ENCODE data around the gene KHDRBS2.

Gene KHDRBS2

DNA sequence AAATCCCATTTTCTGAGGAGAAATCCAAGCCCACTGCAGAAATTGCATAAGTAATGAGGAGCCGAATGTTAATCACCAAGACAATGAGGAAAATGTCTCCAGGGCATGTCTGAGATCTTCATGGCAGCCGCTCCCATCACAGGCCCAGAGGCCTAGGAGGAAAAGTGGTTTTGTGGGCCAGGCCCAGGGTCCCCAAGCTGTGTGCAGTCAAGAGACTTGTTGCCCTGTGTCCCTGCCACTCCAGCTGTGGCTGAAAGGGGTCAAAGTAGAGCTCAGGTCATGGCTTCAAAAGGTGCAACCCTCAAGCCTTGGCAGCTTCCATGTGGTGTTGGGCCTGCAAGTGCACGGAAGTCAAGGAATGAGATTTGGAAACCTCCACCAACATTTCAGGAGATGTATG is 276.6 kb downstream of the KHDRBS2 start:
- FAIRE-seq = no peak

DNA sequence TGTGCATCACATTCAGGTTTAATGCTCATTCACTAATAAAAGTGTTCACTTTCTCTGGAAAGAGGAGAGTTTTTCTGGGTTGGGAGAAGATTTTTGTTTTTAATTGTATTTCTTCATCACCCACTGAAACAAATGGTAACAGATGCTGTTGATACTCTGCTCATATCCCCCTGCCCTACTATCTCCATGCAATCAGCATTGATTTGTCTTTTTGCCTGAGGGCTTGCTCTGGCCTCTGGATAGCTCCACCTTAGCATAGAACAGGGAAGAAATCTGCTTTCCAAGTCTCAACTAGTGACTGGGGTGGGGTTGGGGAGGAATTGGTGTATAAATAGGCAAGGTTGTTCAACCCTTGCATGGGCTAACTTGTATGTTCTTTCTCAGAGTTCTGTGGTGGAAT is 296.4 kb downstream of the KHDRBS2 start:
- FAIRE-seq = no peak

DNA sequence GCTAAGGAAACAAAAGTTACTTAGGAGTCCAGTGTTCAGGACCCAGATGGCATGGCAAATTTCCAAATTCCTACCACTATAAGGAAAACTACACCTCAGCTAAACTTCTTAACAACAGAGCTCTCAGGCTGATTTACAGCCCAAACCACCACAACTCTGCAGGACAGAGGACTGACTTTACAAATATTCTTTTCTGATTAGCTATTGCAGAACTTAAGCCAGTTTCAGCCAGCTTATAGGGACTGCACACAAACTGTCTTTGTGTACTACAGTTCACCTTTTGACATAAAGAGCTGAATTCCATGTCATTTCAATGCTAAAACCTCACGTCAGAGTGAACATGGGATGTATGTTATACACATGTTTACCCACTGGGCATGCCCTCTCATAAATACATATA is 305.4 kb downstream of the KHDRBS2 start:
- FAIRE-seq = no peak

DNA sequence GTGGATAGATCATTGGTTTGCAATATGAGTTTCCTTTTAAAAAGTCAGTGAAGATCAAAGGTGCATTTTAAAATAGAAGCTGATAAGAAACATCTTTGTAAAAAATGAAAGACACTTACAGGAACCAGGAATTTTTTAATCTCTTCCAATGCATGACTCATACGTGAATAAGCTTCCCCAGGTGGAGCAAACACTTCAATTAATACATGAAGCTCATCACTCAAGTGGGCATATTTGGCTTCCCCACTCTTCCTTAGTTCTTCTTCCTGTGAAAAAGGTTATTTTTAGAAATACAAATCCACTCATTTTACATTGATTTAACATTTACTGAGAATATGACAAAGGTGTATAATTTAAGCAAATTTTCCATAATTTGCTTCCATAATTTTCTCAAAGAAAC is 308.1 kb downstream of the KHDRBS2 start:
- FAIRE-seq = no peak

DNA sequence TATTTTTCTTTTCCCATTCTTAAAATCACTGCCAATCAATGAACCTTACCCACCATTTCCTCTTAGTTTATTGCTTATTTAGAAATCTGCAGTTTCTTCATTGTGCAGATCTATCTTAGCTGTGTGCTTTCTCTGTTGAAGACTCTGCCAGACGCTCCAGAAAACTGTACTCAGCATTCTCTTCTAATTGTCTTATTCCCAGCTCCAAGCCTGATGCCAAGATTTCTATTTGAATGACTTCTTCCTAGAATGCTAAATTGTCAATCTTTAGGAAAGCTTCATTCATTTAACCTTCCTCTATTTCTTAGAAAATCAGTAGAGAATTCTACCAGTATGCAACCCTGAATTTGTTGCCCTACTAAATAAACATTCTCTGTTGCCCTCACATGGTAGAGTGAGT is 308.9 kb downstream of the KHDRBS2 start:
- no peak for FAIRE-seq

DNA sequence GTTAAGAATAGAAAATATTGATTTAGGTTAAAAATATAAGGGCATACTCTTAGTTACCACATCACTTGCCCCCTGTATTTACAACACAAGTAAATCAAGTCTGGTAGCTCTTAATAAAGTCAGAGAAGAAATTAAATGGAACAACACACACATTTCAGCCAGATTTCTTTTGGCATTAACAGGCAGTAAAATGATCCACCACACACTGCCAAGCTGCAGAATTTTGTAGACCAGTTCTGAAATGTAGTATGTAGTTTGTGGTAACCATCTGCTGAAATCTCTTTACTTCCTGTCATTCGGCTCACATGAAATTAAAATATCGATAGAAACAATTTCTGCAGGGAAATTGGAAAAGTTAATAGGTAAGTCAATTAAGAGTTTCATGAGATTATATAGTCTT is 326.8 kb downstream of the KHDRBS2 start:
- FAIRE-seq = no peak

DNA sequence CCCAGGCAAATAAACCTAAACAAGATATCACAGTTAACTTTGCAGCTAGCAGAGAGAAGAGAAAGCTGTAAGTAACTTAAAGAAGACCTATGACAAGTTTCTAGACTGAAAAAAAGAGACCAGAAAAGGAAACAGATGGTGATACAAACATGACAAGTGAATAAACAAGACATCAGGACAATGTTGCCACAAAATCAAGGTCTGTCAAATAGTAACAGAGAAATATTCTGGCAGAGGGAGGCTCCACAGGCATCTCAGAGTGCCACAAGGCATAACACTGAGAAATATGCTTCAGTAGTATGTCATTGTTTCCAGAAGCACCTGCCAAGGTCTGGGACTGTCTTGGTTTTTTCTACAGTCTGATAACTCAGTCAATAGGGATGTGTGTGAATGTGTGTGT is 332.2 kb downstream of the KHDRBS2 start:
- no peak for FAIRE-seq

DNA sequence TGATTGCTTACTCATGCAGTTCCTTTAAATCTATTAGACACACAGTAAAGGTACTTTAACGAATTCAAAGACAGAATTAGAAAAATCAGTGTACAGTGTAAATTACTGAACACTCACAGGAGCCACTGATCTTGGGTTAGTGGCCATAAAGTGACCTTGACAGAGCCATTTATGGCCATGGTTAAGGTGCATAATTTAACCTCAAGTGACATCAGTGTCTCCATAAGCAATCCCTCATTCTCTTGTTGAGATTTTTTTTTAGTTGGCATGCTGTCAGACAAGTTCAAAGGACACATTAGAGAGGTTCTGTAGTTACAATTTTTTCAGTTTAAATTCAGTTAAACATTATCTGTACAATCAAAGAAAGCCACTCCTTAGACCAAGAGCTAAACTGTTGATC is 334.4 kb downstream of the KHDRBS2 start:
- FAIRE-seq = no peak

DNA sequence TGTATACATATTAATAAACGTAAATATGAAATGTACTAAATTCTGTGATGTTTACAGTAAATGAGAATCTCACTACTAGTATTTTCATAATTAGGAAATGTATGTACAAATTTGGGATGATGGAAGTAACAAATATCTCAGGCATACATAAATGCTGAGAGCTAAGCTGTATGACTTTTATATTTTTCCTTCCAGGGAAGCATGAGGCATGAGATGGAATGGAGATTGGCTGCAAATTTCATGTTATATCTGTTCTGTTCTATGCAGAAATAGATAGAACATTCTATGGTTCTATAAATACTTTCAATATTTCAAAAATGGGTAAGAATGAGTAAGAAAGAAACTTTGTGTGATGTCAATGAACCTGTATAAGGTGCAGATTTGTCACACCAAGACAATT is 335.2 kb downstream of the KHDRBS2 start:
- no peak for FAIRE-seq

DNA sequence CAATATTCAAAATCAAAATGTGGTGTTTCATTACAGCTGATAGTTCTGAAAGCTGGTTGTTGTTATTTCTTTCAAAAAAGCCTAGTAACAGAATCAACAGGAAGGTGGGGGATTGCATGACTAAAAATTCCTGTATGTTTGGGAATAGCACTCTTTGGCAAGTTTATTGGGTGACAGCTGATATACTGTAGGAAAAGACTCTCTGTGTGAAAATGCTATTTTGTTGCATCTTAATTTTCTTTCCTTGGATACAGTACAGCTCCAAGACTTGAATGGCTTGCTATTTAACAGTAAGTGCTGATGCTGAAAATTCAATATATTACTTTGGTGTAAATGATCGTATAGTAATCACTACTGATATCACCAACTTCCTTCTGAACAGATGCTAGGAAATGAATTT is 336.1 kb downstream of the KHDRBS2 start:
- FAIRE-seq = no peak

DNA sequence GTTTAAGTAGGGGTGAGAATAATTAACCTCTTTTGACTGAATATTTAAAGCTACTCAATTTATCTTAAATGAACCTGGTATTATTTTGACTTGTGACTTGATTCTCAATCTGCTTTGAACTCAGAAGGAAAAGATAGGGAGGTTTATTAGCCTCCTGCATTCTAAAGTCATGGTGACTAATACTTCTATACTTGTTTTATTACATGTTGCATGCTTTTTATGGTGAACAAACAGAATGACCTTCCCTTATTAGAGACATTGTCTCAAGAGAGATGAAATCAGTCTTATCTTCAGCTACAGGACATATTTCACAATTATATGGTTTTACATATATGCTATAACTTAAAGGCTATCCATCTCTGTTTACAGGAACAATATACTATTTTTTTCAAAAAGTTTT is 336.9 kb downstream of the KHDRBS2 start:
- FAIRE-seq = no peak

DNA sequence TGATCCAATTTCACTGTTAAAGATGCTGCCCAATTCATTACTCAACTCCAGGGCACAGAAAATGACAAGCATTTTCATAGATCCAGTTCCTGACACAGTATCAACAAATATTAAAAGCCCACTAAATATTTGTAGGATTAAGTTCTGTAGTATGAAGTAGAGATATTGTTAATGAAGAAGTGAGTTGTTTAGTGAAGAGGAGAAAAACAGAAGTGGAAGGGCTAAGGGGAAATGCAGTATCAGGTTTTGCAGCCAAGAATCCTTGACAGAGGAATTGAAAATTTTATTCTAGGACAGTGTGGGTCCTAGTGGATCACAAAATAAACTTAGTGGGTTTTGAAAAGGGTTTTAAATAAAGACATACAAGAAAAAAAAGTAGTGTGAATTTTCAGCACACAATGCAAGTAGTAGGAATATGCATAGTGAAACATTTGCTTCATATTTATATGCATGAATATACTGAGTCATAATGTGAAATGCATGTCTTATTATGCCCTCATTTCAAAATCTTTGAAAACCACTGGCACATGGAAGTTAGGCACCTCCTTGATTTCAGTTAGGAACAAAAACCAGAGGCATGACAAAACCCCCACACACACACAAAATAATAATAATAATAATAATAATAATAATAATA is 338.6 kb downstream of the KHDRBS2 start:
- no peak for FAIRE-seq

DNA sequence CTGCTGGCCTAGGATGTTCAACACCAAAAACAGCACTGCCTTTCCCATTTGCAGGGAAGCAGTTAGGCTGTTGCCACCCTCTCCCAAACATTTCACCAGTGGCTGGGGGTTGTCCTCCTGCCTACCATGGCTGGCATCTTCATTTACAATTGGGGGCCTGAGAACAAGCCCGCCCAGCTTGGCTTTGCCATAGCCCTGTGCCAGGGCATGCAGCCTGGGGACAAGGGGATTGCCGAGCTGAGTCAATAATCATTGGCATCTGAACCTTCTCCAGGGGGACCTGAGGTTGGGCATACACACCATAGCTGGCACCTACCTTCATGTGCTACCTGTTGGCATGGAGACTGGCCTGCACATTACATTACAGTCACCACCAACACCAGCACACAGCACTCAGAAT is 345.1 kb downstream of the KHDRBS2 start:
- FAIRE-seq = no peak

DNA sequence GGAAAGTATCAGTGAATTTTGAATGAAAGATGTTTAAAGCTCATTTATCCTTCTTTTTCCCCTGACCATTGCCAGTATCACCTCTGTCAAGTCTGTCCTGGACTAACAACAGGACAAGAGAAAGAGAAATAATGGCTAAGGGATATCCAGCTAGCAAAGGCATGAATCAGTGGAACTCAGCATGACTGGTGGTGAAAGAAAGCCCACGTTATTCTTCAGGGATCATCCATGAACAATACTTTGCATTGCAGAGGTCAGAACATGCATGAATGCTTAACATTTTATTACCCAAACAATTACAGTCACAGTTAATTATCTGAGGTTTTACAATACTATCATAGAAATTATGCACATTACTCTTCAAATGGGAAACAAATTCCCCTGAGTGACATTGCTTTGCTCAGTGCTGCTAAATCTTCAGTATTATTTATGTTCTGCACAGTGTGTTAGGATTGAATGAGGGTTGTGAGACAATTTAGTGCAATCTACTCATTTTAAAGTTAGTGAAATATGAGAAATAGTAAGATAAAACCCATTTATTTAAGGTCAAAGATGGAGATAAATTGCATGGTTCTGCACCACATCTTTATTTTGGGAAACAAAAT is 350.7 kb downstream of the KHDRBS2 start:
- FAIRE-seq = no peak

DNA sequence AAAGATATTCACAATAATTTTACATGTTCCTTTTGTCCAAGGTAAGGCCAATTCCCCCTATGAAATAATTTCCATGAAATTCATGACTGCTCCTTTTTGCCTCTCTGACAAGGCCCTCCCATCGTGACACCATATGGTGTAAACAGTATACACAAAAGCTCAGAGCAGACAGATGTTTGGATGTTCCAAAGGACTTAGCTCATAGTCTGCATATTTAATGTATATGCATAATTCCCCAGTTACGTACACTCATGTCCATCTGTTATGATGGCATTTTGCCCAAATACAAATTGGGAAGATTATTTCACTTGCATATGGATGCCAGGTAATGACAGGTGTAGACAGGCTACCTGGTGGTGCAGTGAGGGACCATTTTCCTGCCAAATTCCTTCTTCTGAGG is 376.5 kb downstream of the KHDRBS2 start:
- no peak for FAIRE-seq

DNA sequence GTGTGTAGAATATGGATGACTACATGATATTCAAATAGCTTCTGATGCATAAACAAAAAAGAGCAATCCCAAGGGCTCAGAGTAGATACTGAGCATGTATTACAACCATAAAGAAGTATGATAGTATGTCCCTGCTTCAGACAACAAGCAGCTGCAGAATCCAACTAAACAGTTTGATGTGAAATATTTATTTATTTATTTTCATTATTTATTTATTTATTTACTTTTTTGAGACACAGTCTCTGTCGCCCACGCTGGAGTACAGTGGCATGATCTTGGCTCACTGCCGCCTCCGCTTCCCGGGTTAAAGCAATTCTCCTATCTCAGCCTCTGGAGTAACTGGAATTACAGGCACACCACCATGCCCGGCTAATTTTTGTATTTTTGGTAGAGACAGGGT is 384.3 kb downstream of the KHDRBS2 start:
- FAIRE-seq = no peak

DNA sequence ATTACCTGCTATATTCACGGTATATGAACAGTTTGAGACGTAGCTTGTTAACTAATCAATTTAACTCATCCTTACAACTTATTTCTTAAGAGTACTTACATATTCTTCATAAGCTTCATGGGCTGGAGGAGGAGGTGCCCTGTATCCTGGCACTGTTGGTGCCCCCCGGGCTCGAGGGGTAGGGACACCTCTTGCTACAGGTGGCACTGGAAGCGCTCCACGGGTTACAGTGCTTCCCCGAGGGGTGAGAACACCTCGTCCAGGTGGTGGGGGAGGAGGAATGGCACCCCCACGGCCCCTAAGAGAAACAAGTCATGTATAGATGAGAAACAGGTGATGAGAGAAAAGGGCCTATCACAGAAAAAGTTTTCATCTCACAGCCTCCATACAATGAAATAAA is 391.5 kb downstream of the KHDRBS2 start:
- no peak for FAIRE-seq

DNA sequence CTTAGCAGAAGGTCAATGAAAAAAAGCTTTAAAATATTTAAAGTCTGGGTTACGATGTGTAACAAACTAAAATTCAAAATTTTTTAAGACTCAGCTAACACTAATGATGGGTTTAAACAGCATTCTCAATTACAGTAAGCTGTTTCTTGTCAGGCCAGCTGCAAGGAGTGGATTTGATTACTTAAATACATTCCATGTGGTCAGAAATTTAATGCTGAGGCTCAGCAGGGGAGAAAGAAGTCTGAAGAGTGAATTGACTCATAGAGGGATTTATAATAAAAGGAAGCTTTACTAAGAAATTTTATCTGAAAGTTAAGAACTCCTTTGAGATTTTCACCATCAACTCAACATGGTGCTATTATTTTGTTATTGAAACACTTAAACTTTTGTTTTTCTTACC is 398.6 kb downstream of the KHDRBS2 start:
- no peak for FAIRE-seq

DNA sequence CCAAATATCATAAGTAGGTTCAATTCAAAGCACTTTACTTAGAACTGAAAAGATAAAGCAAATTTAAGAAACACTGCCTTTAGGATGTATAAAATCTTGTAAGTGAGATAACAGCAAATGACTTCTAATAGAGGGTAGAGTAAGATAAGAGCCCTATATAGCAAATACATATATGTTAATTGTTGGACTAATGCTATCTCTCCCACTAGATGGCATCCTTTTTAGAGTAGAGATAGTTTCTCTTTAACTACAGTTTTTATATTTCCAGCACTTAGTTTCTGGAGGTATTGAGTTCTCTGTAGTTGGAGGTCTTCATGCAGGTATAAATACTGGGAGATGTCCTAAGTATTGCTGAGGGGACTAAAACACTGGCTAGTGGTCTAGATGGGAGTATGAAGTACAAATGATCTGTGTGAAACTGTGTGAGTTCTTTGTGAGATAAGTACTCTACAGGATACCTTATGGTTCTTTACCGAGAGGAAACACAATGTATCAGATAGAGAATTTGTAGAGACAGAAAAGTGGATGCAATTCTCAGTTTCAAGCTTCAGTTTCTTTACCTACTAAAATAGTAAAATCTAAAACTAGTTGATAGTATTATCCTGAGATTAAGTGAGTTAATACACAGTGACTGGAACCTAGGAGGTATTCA is 399.3 kb downstream of the KHDRBS2 start:
- peak; percentile 37 for FAIRE-seq

DNA sequence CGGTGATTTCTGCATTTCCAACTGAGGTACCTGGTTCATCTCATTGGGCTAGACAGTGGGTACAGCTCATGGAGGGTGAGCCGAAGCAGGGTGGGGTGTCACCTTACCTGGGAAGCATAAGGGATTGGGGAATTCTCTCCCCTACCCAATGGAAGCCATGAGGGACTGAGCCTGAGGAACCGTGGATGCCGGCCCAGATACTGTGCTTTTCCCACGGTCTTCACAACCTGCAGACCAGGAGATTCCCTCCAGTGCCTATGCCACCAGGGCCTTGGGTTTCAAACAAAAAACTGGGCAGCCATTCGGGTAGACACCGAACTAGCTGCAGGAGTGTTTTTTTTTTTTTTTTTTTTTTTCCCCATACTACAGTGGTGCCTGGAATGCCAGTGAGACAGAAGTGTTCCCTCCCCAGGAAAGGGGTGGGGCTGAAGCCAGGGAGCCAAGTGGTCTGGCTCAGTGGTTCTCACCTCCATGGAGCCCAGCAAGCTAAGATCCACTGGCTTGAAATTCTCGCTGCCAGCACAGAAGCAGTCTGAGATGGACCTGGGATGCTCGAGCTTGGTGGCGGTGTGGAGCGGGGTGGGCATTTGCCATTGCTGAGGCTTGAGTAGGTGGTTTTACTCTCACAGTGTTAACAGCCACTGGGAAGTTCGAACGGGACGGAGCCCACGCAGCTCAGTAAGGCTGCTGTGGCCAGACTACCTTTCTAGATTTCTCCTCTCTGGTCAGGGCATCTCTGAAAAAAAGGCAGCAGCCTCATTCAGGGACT is 416.2 kb downstream of the KHDRBS2 start:
- FAIRE-seq = no peak

DNA sequence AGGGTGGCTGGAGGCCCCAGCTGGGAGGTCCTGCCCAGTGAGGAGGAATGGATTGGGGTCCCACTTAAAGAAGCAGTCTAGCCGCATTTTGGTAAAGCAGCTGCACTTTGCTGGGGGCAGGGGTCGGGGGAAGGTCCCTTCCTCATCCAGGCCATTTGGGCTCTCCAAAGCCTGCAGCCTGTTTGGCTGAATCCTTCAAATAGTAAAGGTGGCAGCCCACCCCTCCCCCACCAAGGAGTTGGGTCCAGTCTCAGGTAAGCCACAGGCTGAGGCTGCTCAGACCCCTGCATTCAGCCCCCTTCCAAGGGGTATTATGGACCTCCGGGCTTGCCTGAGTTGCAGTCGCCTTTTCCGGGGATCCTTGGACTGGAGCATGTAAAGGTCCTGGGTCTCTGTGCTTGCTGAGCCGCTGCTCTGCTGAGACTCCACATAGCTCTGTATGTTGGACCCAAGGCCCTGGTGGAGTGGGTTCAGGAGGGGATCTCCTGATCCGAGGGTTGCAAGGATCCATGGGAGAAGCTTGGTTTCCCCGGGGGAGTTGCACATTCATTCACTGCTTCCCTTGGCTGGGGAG is 417.4 kb downstream of the KHDRBS2 start:
- no peak for FAIRE-seq

DNA sequence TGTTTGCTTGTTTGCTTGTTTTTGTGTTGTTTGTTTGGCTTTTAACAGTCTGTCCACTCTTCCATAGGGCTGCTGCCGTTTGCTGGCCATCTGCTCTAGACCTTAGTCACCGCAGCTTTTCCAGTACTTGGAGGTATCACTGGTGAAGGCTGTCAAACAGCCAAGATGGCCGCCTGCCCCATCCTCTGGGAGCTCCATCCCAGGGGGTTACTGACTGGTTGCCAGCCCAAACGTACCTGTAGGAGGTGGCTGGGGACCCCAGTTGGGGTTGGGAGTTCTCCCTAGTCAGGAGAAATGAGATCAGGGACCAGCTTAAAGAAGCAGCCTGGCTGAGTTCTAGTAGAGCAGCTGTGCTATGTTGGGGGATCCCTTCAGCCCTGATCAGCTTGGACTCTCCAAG is 418.4 kb downstream of the KHDRBS2 start:
- FAIRE-seq = no peak

DNA sequence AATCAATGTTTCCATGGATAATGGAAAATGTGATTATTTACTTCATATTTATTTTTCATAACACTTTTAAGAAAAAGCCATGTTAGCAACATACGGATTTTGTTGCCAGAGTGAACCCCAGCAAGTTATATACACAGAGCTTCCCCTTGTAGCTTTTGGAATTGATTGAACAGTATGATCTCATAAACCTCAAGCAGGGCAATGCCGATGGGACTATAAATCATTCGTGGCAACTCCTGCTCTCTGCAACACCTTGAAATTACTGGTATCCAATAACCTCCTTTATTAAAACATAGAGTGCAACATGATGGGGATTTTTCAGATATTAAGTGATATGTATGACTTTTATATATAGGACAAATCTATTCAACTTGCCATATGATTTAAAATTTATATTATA is 428.5 kb downstream of the KHDRBS2 start:
- FAIRE-seq = no peak

DNA sequence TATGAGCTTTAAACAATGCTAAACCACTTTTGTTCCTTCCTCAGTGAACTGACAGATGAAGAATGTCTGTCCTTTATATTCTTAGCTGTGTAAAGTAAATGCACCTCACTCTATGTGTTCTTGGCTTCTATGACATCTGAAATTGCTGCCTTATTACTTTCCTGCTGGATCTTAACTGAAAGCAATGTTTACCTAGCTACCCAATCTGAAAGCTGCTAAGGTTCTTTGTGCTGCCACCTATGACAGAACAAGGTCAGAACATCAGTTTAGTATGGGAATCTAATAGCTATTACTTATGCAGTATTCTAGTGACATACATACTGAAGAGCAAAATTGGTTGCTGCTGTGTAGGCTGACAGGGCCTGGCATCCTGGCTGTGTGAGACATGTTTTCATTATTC is 444.1 kb downstream of the KHDRBS2 start:
- FAIRE-seq = no peak

Data from A204.1 (cell line).